Measurements from ENCODE around the gene IFT172.

IFT172 gene

GRCh38 chr2:27453968-27454367 is 35.6 kb downstream of the IFT172 start:
- no peak for DNase-seq (ENCODE audit: low spot score)

GRCh38 chr2:27451095-27451494 is 38.4 kb downstream of the IFT172 start:
- WGBS, 2 donors (ENCODE audit: extremely low coverage in 2 of 2, insufficient read length in 2 of 2, insufficient replicate concordance in 1 of 2), result no CpG with 5 or more reads among the region's 1 CpG

More at GRCh38 chr2:27453968-27454367, 35.6 kb downstream of the IFT172 start:
- Histone ChIP-seq H3K79me1 (ENCODE audit: low read depth, low read length) (no peaks in the 10 kb centered on the region), H3K9ac (ENCODE audit: low read depth, low read length, poor library complexity) (no peak overlapping the region), H3K4ac (ENCODE audit: low read length) (no peak overlapping the region), H2BK15ac (ENCODE audit: low read length) (no peak overlapping the region), H3K4me2 (ENCODE audit: insufficient read depth, low read length, poor library complexity, severe bottlenecking) (no peak overlapping the region), H2BK12ac (ENCODE audit: low read length) (no peak overlapping the region), H3K27me3 (ENCODE audit: control insufficient read depth in 3 of 3, insufficient read depth in 3 of 3, low read depth in 1 of 3, low read length in 3 of 3) (no peaks in the 10 kb centered on the region), H2AK5ac (ENCODE audit: low read depth, low read length) (no peak overlapping the region), H3K23ac (ENCODE audit: low read depth, low read length, poor library complexity) (no peak overlapping the region), H3K27ac (replicated peaks; ENCODE audit: low read length) (no peak overlapping the region), H2BK5ac (ENCODE audit: low read length) (no peak overlapping the region), H3K14ac (ENCODE audit: low read length) (no peak overlapping the region), H3K4me3 (ENCODE audit: low read length in 2 of 2) (no peak overlapping the region), H3K36me3 (replicated peaks in 1 of 2; ENCODE audit: control insufficient read depth in 2 of 2, insufficient read depth in 2 of 2, low read length in 2 of 2) (peaks cover 31 to 79% of the 10 kb centered on the region in 2 donors), H3K18ac (ENCODE audit: low read length) (no peak overlapping the region), H3K4me1 (ENCODE audit: control insufficient read depth in 2 of 2, insufficient read depth in 1 of 2, low read depth in 1 of 2, low read length in 2 of 2) (no peaks in the 10 kb centered on the region), H2AFZ (ENCODE audit: low read length) (no peak overlapping the region), H2BK120ac (ENCODE audit: low read depth, low read length) (no peak overlapping the region), H4K8ac (ENCODE audit: low read depth, low read length) (no peak overlapping the region), H4K91ac (ENCODE audit: low read depth, low read length, poor library complexity) (no peak overlapping the region), H3K9me3 (replicated peaks in 1 of 2; ENCODE audit: control insufficient read depth in 2 of 2, insufficient read depth in 1 of 2, low read depth in 1 of 2, low read length in 2 of 2) (no peaks in the 10 kb centered on the region)
- no CpG with 5 or more reads among the region's 7 CpGs for WGBS, 2 donors (ENCODE audit: extremely low coverage in 2 of 2, insufficient read length in 2 of 2, insufficient replicate concordance in 1 of 2)

GRCh38 chr2:27448381-27448780 is 41.2 kb downstream of the IFT172 start:
- H2BK120ac ChIP-seq (ENCODE audit: low read depth, low read length), result no peak overlapping the region
- H3K14ac ChIP-seq (ENCODE audit: low read length), result no peak overlapping the region
- H2BK5ac ChIP-seq (ENCODE audit: low read length), result no peak overlapping the region
- no peak overlapping the region for H3K27ac ChIP-seq (replicated peaks; ENCODE audit: low read length)
- no peaks in the 10 kb centered on the region for H3K4me1 ChIP-seq (ENCODE audit: control insufficient read depth in 2 of 2, insufficient read depth in 1 of 2, low read depth in 1 of 2, low read length in 2 of 2)
- H2BK15ac ChIP-seq (ENCODE audit: low read length), result no peak overlapping the region
- H3K79me1 ChIP-seq (ENCODE audit: low read depth, low read length), result no peaks in the 10 kb centered on the region
- H3K18ac ChIP-seq (ENCODE audit: low read length), result no peak overlapping the region
- no peak overlapping the region for H2BK12ac ChIP-seq (ENCODE audit: low read length)
- H3K4me2 ChIP-seq (ENCODE audit: insufficient read depth, low read length, poor library complexity, severe bottlenecking), result no peak overlapping the region
- H3K4me3 ChIP-seq (ENCODE audit: low read length in 2 of 2), result no peak overlapping the region
- no peak for DNase-seq (ENCODE audit: low spot score)
- no peak overlapping the region for H3K4ac ChIP-seq (ENCODE audit: low read length)
- no peak overlapping the region for H2AFZ ChIP-seq (ENCODE audit: low read length)
- no peaks in the 10 kb centered on the region for H3K27me3 ChIP-seq (ENCODE audit: control insufficient read depth in 3 of 3, insufficient read depth in 3 of 3, low read depth in 1 of 3, low read length in 3 of 3)
- H3K9ac ChIP-seq (ENCODE audit: low read depth, low read length, poor library complexity), result no peak overlapping the region
- H4K91ac ChIP-seq (ENCODE audit: low read depth, low read length, poor library complexity), result no peak overlapping the region
- no peak overlapping the region for H4K8ac ChIP-seq (ENCODE audit: low read depth, low read length)
- no peak overlapping the region for H2AK5ac ChIP-seq (ENCODE audit: low read depth, low read length)
- H3K36me3 ChIP-seq (replicated peaks in 1 of 2; ENCODE audit: control insufficient read depth in 2 of 2, insufficient read depth in 2 of 2, low read length in 2 of 2), result peaks cover 15 to 74% of the 10 kb centered on the region in 2 donors
- no peak overlapping the region for H3K23ac ChIP-seq (ENCODE audit: low read depth, low read length, poor library complexity)
- no CpG with 5 or more reads among the region's 3 CpGs for WGBS, 2 donors (ENCODE audit: extremely low coverage in 2 of 2, insufficient read length in 2 of 2, insufficient replicate concordance in 1 of 2)
- no peaks in the 10 kb centered on the region for H3K9me3 ChIP-seq (replicated peaks in 1 of 2; ENCODE audit: control insufficient read depth in 2 of 2, insufficient read depth in 1 of 2, low read depth in 1 of 2, low read length in 2 of 2)

More at GRCh38 chr2:27451095-27451494, 38.4 kb downstream of the IFT172 start:
- H2AK5ac ChIP-seq (ENCODE audit: low read depth, low read length), result no peak overlapping the region
- no peak overlapping the region for H4K8ac ChIP-seq (ENCODE audit: low read depth, low read length)
- no peak for DNase-seq (ENCODE audit: low spot score)
- H3K4ac ChIP-seq (ENCODE audit: low read length), result no peak overlapping the region
- no peak overlapping the region for H2AFZ ChIP-seq (ENCODE audit: low read length)
- no peaks in the 10 kb centered on the region for H3K9me3 ChIP-seq (replicated peaks in 1 of 2; ENCODE audit: control insufficient read depth in 2 of 2, insufficient read depth in 1 of 2, low read depth in 1 of 2, low read length in 2 of 2)
- H3K27ac ChIP-seq (replicated peaks; ENCODE audit: low read length), result no peak overlapping the region
- no peak overlapping the region for H3K14ac ChIP-seq (ENCODE audit: low read length)
- H3K18ac ChIP-seq (ENCODE audit: low read length), result no peak overlapping the region
- no peak overlapping the region for H4K91ac ChIP-seq (ENCODE audit: low read depth, low read length, poor library complexity)
- no peak overlapping the region for H2BK12ac ChIP-seq (ENCODE audit: low read length)
- H3K27me3 ChIP-seq (ENCODE audit: control insufficient read depth in 3 of 3, insufficient read depth in 3 of 3, low read depth in 1 of 3, low read length in 3 of 3), result no peaks in the 10 kb centered on the region
- no peaks in the 10 kb centered on the region for H3K4me1 ChIP-seq (ENCODE audit: control insufficient read depth in 2 of 2, insufficient read depth in 1 of 2, low read depth in 1 of 2, low read length in 2 of 2)
- H2BK120ac ChIP-seq (ENCODE audit: low read depth, low read length), result no peak overlapping the region
- H3K4me2 ChIP-seq (ENCODE audit: insufficient read depth, low read length, poor library complexity, severe bottlenecking), result no peak overlapping the region
- H2BK5ac ChIP-seq (ENCODE audit: low read length), result no peak overlapping the region
- no peak overlapping the region for H3K23ac ChIP-seq (ENCODE audit: low read depth, low read length, poor library complexity)
- no peak overlapping the region for H3K4me3 ChIP-seq (ENCODE audit: low read length in 2 of 2)
- peaks cover 24 to 72% of the 10 kb centered on the region in 2 donors for H3K36me3 ChIP-seq (replicated peaks in 1 of 2; ENCODE audit: control insufficient read depth in 2 of 2, insufficient read depth in 2 of 2, low read length in 2 of 2)
- H3K9ac ChIP-seq (ENCODE audit: low read depth, low read length, poor library complexity), result no peak overlapping the region
- H3K79me1 ChIP-seq (ENCODE audit: low read depth, low read length), result no peaks in the 10 kb centered on the region
- no peak overlapping the region for H2BK15ac ChIP-seq (ENCODE audit: low read length)

- Histone ChIP-seq H4K8ac (ENCODE audit: low read depth, low read length) (no peak overlapping the region), H3K4me2 (ENCODE audit: insufficient read depth, low read length, poor library complexity, severe bottlenecking) (no peak overlapping the region), H4K91ac (ENCODE audit: low read depth, low read length, poor library complexity) (no peak overlapping the region), H2BK5ac (ENCODE audit: low read length) (no peak overlapping the region), H3K14ac (ENCODE audit: low read length) (no peak overlapping the region), H2AFZ (ENCODE audit: low read length) (no peak overlapping the region), H3K4ac (ENCODE audit: low read length) (no peak overlapping the region), H3K4me3 (ENCODE audit: low read length in 2 of 2) (no peak overlapping the region), H3K18ac (ENCODE audit: low read length) (no peak overlapping the region), H2BK15ac (ENCODE audit: low read length) (no peak overlapping the region), H3K9me3 (replicated peaks in 1 of 2; ENCODE audit: control insufficient read depth in 2 of 2, insufficient read depth in 1 of 2, low read depth in 1 of 2, low read length in 2 of 2) (peaks cover 0 to 2% of the 10 kb centered on the region in 2 donors), H3K36me3 (replicated peaks in 1 of 2; ENCODE audit: control insufficient read depth in 2 of 2, insufficient read depth in 2 of 2, low read length in 2 of 2) (peaks cover 20 to 80% of the 10 kb centered on the region in 2 donors), H3K79me1 (ENCODE audit: low read depth, low read length) (peaks cover 2% of the 10 kb centered on the region), H3K9ac (ENCODE audit: low read depth, low read length, poor library complexity) (no peak overlapping the region), H2AK5ac (ENCODE audit: low read depth, low read length) (no peak overlapping the region), H2BK120ac (ENCODE audit: low read depth, low read length) (no peak overlapping the region), H3K27me3 (ENCODE audit: control insufficient read depth in 3 of 3, insufficient read depth in 3 of 3, low read depth in 1 of 3, low read length in 3 of 3) (no peaks in the 10 kb centered on the region), H3K4me1 (ENCODE audit: control insufficient read depth in 2 of 2, insufficient read depth in 1 of 2, low read depth in 1 of 2, low read length in 2 of 2) (peaks cover 0 to 7% of the 10 kb centered on the region in 2 donors), H3K27ac (replicated peaks; ENCODE audit: low read length) (no peak overlapping the region), H3K23ac (ENCODE audit: low read depth, low read length, poor library complexity) (no peak overlapping the region), H2BK12ac (ENCODE audit: low read length) (no peak overlapping the region)
- DNase-seq (ENCODE audit: low spot score), result no peak
- WGBS, 2 donors (ENCODE audit: extremely low coverage in 2 of 2, insufficient read length in 2 of 2, insufficient replicate concordance in 1 of 2), result no CpG with 5 or more reads among the region's 3 CpGs
Measured at GRCh38 chr2:27446057-27446456, 43.5 kb downstream of the IFT172 start.

All from neuronal stem cell (in vitro differentiated cells).